Sigmoid colon (tissue), 7 donors: Measurements from ENCODE around the gene CRYBB2. TPM values are rescaled to one million over a fixed set of nuclear protein-coding genes. Genes with fewer than 3 reads are reported as not detected.

Source experiments
- DNase-seq: peaks from one replicate; pipeline ENCODE4 v3.0.0-alpha.2; 2019
- H3K27ac ChIP-seq, 4 donors: fragments of 200-600 bp; sonication (generic); one replicate each; pipeline ENCODE4 v1.5.1; 2016 to 2019; ENCODE audit warnings: mild to moderate bottlenecking in 1 of 4
- H3K27me3 ChIP-seq, 3 donors: fragments of 200-600 bp; sonication (generic); one replicate each; pipeline ENCODE4 v1.5.1; 2019; ENCODE audit warnings: mild to moderate bottlenecking in 1 of 3
- H3K36me3 ChIP-seq, 4 donors: fragments of 200-600 bp; sonication (generic); one replicate each; pipeline ENCODE4 v1.5.1; 2016 to 2019
- H3K4me1 ChIP-seq, 4 donors: fragments of 200-600 bp; sonication (generic); one replicate each; pipeline ENCODE4 v1.5.1; 2017 to 2019
- H3K4me3 ChIP-seq, 4 donors: fragments of 200-600 bp; sonication (generic); one replicate each; pipeline ENCODE4 v1.5.1; 2017 to 2019; ENCODE audit warnings: mild to moderate bottlenecking in 2 of 4, moderate library complexity in 1 of 4
- H3K9me3 ChIP-seq, 4 donors: fragments of 200-600 bp in 3 of 4; sonication (generic) in 3 of 4; one replicate each; pipeline versions ENCODE4 v1.5.1 to v1.6.1; 2013 to 2019
- EP300 ChIP-seq, 4 donors: sonication (generic); formaldehyde crosslinking; IDR thresholded peaks; one replicate each; pipeline ENCODE4 v1.6.1; 2017; ENCODE audit warnings: antibody characterized with exemption in 4 of 4
- POLR2A ChIP-seq, 2 donors: fragments of 450-650 bp; IDR thresholded peaks; one replicate each; pipeline ENCODE4 v1.6.1; 2016; ENCODE audit warnings: antibody characterized with exemption in 2 of 2, mild to moderate bottlenecking in 2 of 2, moderate library complexity in 2 of 2
- POLR2AphosphoS5 ChIP-seq, 4 donors: sonication (generic); formaldehyde crosslinking; IDR thresholded peaks; one replicate each; pipeline ENCODE4 v1.6.1; 2017; ENCODE audit warnings: antibody characterized with exemption in 4 of 4
- WGBS, 2 donors: extraction: QIAGEN DNeasy Blood & Tissue Kit; methylation state at CpG; one replicate each; pipeline ENCODE4 v1.1.7; 2013; 5-methylcytosine and 5-hydroxymethylcytosine counted together
- intact Hi-C: fragments of 100-400 bp; cut with DNase I; formaldehyde crosslinking; loops from one replicate; pipeline ENCODE4 v1.15.1; 2023
- polyA plus RNA-seq, 3 donors: library from polyadenylated mRNA; stranded (reverse); fragments of 200-250 nt; gene quantifications; one replicate each; pipeline ENCODE4 v1.2.3, GENCODE V29; 2013
- total RNA-seq, 4 donors: library from RNA; depleted of rRNA; stranded (reverse); fragments of >200 nt; gene quantifications; one replicate each; pipeline ENCODE4 v1.1.0, GENCODE V29; 2016
- TF ChIP-seq, protein P1 (sequence below), 4 experiments: fragments of 450-650 bp in 3 of 4; fragments of 200-600 bp in 1 of 4; IDR thresholded peaks; one replicate each; pipeline ENCODE4 v1.5.1; 2016 to 2019; ENCODE audit warnings: antibody characterized with exemption in 4 of 4, mild to moderate bottlenecking in 3 of 4, moderate library complexity in 2 of 4
- donor health status: healthy with polysubstance abuse.
- donor health status: Bipolar disorder and iron deficiency.
- donor health status: healthy.

CRYBB2 gene
- total and polyA plus RNA-seq, 7 donors: 0.32 to 1.1 TPM; not detected in 5

- Histone ChIP-seq H3K4me3 (no peak overlapping the region), H3K27ac (no peak overlapping the region), H3K36me3 (peaks cover 0 to 4% (median 0%) of the 10 kb centered on the region in 4 donors), H3K27me3 (no peaks in the 10 kb centered on the region), H3K4me1 (no peaks in the 10 kb centered on the region), H3K9me3 (no peaks in the 10 kb centered on the region)
- WGBS, 2 donors: 87 to 89% methylated on average over 12 of the region's 12 CpGs
- intact Hi-C loops: no loop called here
- TF ChIP-seq POLR2AphosphoS5 (IDR thresholded peaks at IDR 0.05) (no peak), POLR2A (IDR thresholded peaks at IDR 0.05) (no peak), EP300 (IDR thresholded peaks at IDR 0.05) (no peak)
- TF ChIP-seq, protein P1, sequence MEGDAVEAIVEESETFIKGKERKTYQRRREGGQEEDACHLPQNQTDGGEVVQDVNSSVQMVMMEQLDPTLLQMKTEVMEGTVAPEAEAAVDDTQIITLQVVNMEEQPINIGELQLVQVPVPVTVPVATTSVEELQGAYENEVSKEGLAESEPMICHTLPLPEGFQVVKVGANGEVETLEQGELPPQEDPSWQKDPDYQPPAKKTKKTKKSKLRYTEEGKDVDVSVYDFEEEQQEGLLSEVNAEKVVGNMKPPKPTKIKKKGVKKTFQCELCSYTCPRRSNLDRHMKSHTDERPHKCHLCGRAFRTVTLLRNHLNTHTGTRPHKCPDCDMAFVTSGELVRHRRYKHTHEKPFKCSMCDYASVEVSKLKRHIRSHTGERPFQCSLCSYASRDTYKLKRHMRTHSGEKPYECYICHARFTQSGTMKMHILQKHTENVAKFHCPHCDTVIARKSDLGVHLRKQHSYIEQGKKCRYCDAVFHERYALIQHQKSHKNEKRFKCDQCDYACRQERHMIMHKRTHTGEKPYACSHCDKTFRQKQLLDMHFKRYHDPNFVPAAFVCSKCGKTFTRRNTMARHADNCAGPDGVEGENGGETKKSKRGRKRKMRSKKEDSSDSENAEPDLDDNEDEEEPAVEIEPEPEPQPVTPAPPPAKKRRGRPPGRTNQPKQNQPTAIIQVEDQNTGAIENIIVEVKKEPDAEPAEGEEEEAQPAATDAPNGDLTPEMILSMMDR (IDR thresholded peaks at IDR 0.05): no peak
- no peak for DNase-seq
Observed at GRCh38 chr22:25192406-25192805, 27.0 kb upstream of the CRYBB2 start.

DNA sequence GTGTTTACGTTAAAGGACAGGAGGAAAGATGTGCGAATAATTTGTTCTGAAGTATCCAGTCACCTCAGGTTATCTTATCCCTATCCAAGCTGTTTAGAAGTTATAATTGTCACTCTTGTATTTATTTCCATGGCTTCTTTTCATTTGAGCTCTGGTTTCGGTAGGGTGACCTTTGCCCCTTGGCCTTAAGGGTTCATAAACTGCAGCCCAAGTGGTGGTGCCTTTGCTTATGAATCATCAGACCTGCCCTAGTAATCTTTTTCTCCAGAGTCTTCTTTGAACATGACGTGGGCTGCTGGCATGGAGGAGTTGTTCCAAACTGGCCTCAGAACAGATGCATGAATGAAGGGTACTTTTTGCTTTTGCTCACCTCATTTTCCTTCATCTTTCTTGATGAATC, 26.3 kb upstream of the CRYBB2 start:
- DNase-seq: no peak
- no peaks in the 10 kb centered on the region for H3K4me1 ChIP-seq
- TF ChIP-seq, protein P1 (IDR thresholded peaks at IDR 0.05): no peak
- TF ChIP-seq POLR2AphosphoS5 (IDR thresholded peaks at IDR 0.05) (no peak), POLR2A (IDR thresholded peaks at IDR 0.05) (no peak), EP300 (IDR thresholded peaks at IDR 0.05) (no peak)
- H3K27ac ChIP-seq: no peak overlapping the region
- peaks cover 0 to 4% (median 0%) of the 10 kb centered on the region in 4 donors for H3K36me3 ChIP-seq
- no peaks in the 10 kb centered on the region for H3K27me3 ChIP-seq
- H3K4me3 ChIP-seq: no peak overlapping the region
- 26 to 76% methylated on average over 4 of the region's 4 CpGs for WGBS, 2 donors
- intact Hi-C loops: no loop called here
- H3K9me3 ChIP-seq: no peaks in the 10 kb centered on the region

GRCh38 chr22:25193548-25193947, 25.9 kb upstream of the CRYBB2 start:
- no peaks in the 10 kb centered on the region for H3K9me3 ChIP-seq
- H3K4me1 ChIP-seq: no peaks in the 10 kb centered on the region
- H3K36me3 ChIP-seq: peaks cover 0 to 4% (median 0%) of the 10 kb centered on the region in 4 donors
- TF ChIP-seq POLR2A (IDR thresholded peaks at IDR 0.05) (no peak), EP300 (IDR thresholded peaks at IDR 0.05) (no peak)
- no peak overlapping the region for H3K4me3 ChIP-seq
- H3K27me3 ChIP-seq: no peaks in the 10 kb centered on the region
- H3K27ac ChIP-seq: no peak overlapping the region
- intact Hi-C loops: no loop called here
- WGBS, 2 donors: 80 to 87% methylated on average over 3 of the region's 3 CpGs
- no peak for DNase-seq

DNA sequence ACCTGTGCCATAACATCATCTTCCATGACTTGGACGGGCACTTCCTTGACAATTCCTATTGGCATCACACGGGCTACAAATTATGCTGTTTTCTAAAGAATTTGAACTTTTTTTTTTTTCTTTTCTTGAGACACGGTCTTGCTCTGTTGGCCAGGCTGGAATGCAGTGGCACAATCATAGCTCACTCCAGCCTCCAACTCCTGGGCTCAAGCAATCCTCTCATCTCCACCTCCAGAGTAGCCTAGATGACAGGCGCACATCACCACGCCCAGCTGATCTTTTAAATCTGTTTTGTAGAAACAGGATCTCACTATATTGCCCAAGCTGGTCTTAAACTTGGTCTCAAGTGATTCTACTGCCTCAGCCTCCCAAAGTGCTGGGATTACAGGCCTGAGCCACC, 23.1 kb upstream of the CRYBB2 start:
- H3K4me3 ChIP-seq: no peak overlapping the region
- no peak for DNase-seq
- no peak for TF ChIP-seq POLR2A (IDR thresholded peaks at IDR 0.05)
- H3K36me3 ChIP-seq: peaks cover 0 to 4% (median 0%) of the 10 kb centered on the region in 4 donors
- WGBS, 2 donors: 92 to 95% methylated on average over 5 of the region's 5 CpGs
- H3K27me3 ChIP-seq: no peaks in the 10 kb centered on the region
- intact Hi-C loops: no loop called here
- no peaks in the 10 kb centered on the region for H3K9me3 ChIP-seq
- no peak overlapping the region for H3K27ac ChIP-seq
- H3K4me1 ChIP-seq: no peaks in the 10 kb centered on the region

GRCh38 chr22:25197340-25197739, 22.1 kb upstream of the CRYBB2 start:
- 87 to 89% methylated on average over 4 of the region's 4 CpGs for WGBS, 2 donors
- Histone ChIP-seq H3K4me3 (no peak overlapping the region), H3K27ac (no peak overlapping the region), H3K27me3 (no peaks in the 10 kb centered on the region), H3K9me3 (no peaks in the 10 kb centered on the region), H3K4me1 (no peaks in the 10 kb centered on the region), H3K36me3 (peaks cover 0 to 4% (median 0%) of the 10 kb centered on the region in 4 donors)
- TF ChIP-seq POLR2A (IDR thresholded peaks at IDR 0.05) (no peak), EP300 (IDR thresholded peaks at IDR 0.05) (no peak), POLR2AphosphoS5 (IDR thresholded peaks at IDR 0.05) (no peak)
- TF ChIP-seq, protein P1 (IDR thresholded peaks at IDR 0.05): no peak
- no peak for DNase-seq
- intact Hi-C loops: no loop called here
